ENCODE measurements around the gene GADD45B. TPM values are rescaled to one million over a fixed set of nuclear protein-coding genes. Genes with fewer than 3 reads are reported as not detected.

GADD45B gene
- total RNA-seq, 1 donor = 54.8 TPM

GRCh38 chr19:2524840-2525723 lies 49.2 kb downstream of the GADD45B start:
- peak overlapping the region; percentile 1 for H3K4me3 ChIP-seq (ENCODE audit: low read depth, low read length)
- DNase-seq (ENCODE audit: low read depth) = peak; percentile 57
- no peak for TF ChIP-seq CTCF (IDR thresholded peaks at IDR 0.05; ENCODE audit: insufficient read depth, low read depth, low read length)

- TF ChIP-seq CTCF (IDR thresholded peaks at IDR 0.05; ENCODE audit: insufficient read depth, low read depth, low read length) = no peak
- no peak for DNase-seq (ENCODE audit: low read depth)
- no peak overlapping the region for H3K4me3 ChIP-seq (ENCODE audit: low read depth, low read length)
These were observed 51.2 kb downstream of the GADD45B start for GRCh38 chr19:2527171-2527570.

- TF ChIP-seq CTCF (IDR thresholded peaks at IDR 0.05; ENCODE audit: insufficient read depth, low read depth, low read length) = no peak
- no peak for DNase-seq (ENCODE audit: low read depth)
- H3K4me3 ChIP-seq (ENCODE audit: low read depth, low read length) = no peak overlapping the region
These were observed 51.8 kb downstream of the GADD45B start for GRCh38 chr19:2527686-2528085.

Small RNAs within 50 kb of the gene (small RNA-seq; reads per million reads assigned to genes)
- not detected for gene RNU6-993P

Other genes starting within 250 kb of the GADD45B start
- 43.6 and 46.4 TPM in 2 replicates for gene PLEKHJ1, start 239.8 kb upstream of the GADD45B start, total RNA-seq
- 24.6 and 25.1 TPM in 2 replicates for gene SF3A2, start 239.3 kb upstream of the GADD45B start, total RNA-seq
- gene AMH, start 226.8 kb upstream of the GADD45B start, total RNA-seq = 0.32 and 1.3 TPM in 2 replicates
- 0.43 TPM in 1 of 2 replicates, not detected in the other for gene JSRP1, start 219.7 kb upstream of the GADD45B start, total RNA-seq
- under 0.01 TPM in 1 of 2 replicates, not detected in the other for gene PEAK3, start 194.0 kb upstream of the GADD45B start, total RNA-seq
- gene LINGO3, start 168.0 kb upstream of the GADD45B start, total RNA-seq = under 0.01 TPM in 1 of 2 replicates, not detected in the other
- gene LSM7, start 147.5 kb upstream of the GADD45B start, total RNA-seq = 69.3 and 78.2 TPM in 2 replicates
- 25.5 and 39.9 TPM in 2 replicates for gene SPPL2B, start 147.4 kb upstream of the GADD45B start, total RNA-seq
- not detected in 2 replicates for gene TMPRSS9, start 115.9 kb upstream of the GADD45B start, total RNA-seq
- gene TIMM13, start 48.5 kb upstream of the GADD45B start, total RNA-seq = 24.2 and 34.8 TPM in 2 replicates
- gene LMNB2, start 19.2 kb upstream of the GADD45B start, total RNA-seq = 58.6 and 92.0 TPM in 2 replicates
- under 0.01 TPM in 1 of 2 replicates, not detected in the other for gene GNG7, start 226.6 kb downstream of the GADD45B start, total RNA-seq
- gene DIRAS1, start 245.2 kb downstream of the GADD45B start, total RNA-seq = under 0.01 and 0.32 TPM in 2 replicates